Tongue (tissue), 2 donors: Measurements from ENCODE around the gene CHDH. TPM values are rescaled to one million over a fixed set of nuclear protein-coding genes. Genes with fewer than 3 reads are reported as not detected.
A peak's percentile ranks its signal among the peaks of the same experiment; 100 is the strongest.

ENCODE experiments used
- DNase-seq: peaks from one replicate; pipeline ENCODE4 v3.0.0-alpha.2; 2015
- total RNA-seq: library from RNA; depleted of rRNA; stranded (reverse); fragments of >200 nt; gene quantifications from one replicate; pipeline ENCODE4 v1.2.3, GENCODE V29; 2014

The CHDH gene
- total RNA-seq, 1 donor from 2014 or later, result 2.6 TPM

DNA sequence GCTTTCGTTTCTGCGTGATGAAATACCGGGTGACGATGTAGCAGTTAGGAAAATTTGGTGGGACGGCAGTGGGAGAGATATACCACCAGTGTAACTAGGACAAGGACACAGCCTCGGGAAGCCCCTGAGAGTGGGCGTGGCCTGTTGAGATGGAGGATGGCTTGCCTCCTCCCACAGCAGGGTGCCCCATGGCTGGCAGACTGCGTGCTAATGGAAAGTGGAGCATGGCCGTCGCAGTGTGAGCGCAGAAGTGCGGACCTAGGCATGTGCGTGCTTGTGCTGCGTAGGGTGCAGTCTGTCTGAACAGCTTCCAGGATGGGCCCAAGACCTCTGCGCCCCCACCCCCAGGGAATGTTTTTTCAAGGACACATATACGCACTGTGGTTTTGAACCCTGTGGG is 56.8 kb downstream of the CHDH start:
- DNase-seq, result no peak

DNA sequence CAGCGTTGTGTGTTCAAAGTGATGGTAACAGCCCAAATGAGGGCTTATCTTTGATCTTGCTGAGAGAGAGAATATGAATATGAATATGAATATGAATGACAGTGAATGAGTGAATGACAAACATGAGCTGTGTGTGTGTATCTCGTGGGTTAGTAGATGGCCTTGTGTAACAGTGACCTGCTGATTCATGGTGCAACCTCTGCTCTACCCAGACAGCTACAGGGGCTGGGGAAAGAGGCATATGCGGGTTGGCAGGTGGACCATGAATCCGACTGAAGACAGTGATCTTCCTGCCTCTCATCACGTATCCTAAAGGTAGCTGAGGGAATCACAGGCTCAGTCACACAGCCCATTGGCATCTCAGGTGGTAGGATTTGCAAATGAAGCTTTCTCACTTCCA is 58.2 kb downstream of the CHDH start:
- no peak for DNase-seq

DNA sequence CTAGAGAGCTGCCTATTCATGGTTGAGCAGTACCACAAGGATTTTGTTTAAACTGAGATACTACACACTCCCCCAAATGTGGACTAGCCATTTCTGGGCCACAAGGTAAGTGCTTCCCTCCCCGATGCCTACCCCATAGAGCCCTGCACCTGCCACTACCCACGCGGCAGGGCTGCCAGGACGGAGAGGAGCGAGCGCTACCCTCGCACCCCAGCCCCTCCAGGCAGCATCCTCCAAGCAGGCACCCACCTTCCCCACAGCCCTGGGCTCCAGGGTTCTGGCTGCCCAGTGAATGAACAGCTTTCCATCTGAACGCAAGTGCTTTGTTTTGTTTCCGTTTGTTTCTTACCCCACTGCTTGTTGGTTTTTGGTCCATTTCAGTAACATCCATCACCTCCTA is 59.2 kb downstream of the CHDH start:
- no peak for DNase-seq

DNA sequence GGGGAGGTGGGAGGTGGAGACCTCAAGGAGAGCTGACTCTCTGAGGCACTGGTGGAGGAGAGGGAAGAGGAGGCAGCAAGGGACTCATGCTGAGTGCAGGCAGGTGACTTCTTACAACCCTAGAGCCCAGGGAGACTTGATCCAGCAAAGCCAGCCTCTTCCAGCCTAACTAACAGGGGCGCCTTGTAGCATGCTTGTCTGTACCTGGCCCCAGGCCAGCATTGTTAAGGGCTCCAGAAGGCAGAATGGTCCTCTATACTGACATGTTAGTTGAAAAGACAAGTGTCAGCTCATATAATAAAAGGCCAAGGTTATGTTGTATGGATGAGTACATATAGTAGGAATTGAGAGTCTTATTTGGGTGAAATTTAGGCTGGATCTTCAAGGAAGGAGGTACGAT is 65.4 kb downstream of the CHDH start:
- no peak for DNase-seq

DNA sequence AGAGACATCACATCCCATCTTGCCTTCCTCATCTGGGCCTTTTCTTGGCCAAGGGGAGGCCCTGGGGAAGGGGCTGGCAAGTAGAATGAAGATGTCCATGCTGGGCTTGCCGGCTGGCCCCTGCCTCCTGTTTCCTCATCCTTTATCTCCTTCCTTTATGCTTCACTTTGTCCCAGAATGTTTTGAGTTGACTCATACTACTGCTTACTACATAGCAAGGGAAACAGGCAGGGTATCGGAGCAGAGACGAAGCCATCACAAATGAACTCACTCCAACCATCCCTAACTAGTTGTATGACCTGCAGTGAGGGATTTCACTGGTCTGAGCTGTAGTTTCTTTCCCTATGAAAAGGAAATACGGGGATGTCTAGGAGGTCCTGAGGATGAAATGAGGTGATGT is 66.0 kb downstream of the CHDH start:
- no peak for DNase-seq

DNA sequence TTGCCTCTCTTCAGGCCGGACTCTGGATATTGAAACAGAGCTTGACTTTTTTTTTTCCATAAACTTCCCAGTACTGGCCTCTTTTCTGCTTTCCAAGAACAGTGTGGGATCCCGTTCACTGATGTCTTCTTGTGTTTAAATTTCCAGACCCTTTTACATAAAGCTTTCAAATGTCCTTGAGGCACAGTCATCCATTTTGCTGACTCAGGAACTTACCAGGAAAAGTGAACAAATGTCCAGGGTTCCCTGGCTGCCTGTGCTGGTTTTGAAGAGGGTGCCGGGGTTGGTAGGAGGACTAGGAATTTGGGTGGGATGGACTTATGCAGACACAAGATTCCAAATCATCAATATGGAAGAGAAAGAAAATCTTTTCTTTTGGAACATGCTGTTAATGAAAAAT is 68.1 kb downstream of the CHDH start:
- DNase-seq, result no peak

DNA sequence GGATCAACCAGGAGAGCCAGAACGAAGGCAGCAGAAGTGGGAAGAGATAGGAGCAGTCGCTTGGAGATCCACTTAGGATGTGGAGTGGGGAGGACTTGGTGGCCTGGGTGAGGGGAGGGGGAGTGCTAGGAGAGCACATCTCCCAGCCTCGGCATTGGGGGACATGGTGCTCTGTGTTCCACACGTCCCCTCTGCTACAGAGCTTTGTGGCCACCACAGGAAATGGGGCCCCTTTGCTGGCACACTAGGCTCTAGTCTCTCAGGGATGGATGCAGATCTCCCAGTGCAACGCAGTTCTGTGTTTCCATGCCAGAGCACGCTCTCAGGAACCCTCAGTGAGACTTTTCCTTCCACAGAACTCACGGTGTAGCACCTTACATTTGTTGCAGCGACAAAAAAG is 68.8 kb downstream of the CHDH start:
- DNase-seq, result no peak

DNA sequence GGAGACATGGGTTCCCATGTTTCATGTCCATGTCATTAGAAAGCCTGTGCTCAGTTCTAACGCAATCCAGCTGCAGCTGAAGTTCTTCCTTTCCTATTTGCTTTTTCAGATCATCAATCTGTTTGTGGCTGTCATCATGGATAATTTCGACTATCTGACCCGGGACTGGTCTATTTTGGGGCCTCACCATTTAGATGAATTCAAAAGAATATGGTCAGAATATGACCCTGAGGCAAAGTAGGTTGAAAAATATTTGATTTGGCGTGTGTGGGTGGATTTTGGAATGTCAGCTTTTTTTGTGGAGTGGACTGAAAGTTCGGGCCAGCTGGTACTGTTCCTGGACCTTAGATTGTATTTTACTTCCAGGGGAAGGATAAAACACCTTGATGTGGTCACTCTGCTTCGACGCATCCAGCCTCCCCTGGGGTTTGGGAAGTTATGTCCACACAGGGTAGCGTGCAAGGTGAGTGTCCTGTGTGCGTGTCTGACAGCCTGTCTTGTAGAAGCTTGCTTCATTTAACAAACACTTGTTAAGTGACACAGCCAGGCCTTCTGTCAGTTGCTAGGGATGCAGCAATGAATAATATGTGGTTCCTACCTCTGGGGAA is 69.6 kb downstream of the CHDH start:
- DNase-seq, result peak; percentile 16

DNA sequence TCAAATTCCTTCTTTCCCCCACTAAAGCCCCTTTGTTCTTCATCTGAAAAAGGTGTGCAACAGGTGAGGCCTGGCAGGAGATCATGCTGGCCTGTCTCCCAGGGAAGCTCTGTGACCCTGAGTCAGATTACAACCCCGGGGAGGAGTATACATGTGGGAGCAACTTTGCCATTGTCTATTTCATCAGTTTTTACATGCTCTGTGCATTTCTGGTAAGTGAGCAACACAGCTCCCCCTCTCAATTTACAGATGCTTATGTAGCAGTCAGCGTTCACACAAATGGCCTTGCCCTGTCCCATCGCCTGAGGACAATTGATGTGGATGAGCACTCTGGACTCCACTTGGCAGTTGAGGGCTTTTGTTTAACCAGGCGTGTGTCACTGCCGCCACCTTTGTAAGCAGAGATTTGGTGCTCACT is 70.4 kb downstream of the CHDH start:
- DNase-seq, result no peak

DNA sequence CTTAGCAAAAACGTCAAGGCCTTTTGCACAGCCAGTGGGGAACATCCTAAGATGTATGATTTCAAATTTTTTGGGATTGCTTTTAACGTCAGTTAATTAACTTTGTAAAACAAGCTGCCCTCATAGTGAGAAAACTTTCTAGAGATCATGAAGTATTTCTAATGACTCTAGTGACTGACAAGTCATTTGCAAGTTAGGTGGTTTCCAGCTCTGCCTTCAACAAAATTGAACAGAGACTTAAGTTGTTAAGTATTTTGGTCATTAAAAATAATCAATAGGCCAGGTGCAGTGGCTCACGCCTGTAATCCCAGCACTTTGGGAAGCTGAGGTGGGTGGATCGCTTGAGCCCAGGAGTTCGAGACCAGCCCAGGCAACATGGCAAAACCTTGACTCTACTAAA is 71.2 kb downstream of the CHDH start:
- no peak for DNase-seq

DNA sequence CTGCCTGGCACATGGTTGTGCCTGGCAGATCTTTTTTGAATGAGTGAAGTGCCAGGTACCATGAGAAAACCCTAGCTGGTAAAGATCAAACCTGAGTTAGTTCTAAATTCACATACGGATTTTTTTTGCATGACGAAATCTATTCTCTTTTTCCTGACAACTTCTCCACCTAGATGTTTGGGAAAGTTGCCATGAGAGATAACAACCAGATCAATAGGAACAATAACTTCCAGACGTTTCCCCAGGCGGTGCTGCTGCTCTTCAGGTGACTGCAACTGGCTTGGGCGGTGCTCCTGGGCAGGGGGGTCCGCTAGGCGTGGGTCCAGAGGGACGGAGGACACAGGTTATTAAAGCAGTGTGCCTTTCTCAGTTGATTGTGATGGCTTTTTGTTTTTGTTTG is 71.8 kb downstream of the CHDH start:
- no peak for DNase-seq

DNA sequence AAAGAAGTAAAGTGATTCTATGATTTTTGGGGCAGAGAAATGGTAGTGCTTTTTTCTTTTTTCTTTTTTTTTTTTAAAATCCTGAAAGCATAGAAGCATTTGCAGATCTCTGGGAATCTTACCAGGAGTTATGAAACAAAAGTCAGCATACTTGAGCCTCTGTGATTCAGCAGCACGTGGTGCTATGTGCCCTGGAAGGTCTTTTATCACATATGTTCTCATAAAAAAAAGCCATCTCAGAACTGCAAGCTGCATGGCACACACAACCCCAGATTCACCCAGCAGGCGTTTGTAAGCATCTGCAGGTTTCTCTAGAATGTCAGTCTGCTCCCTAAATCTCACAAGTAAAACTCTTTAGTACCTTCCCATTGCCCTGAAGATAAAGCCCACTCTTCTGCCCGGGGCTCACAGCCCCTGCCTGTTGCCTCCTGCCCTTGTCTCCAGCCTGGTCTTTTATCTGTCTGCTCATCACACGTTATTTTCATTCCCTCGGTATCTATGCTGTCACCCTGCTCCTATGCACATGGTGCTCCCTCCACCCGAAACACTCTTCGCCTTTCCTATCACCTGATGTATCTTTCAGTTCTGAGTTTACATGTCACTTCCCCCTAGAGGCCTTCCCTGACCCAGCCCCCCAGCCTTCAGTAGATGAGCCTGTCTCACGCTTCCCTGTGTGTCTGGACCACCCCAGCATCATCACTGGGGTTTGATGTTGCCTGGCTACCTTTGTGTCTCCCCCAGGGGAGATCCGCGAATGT is 72.4 kb downstream of the CHDH start:
- peak; percentile 41 for DNase-seq

DNA sequence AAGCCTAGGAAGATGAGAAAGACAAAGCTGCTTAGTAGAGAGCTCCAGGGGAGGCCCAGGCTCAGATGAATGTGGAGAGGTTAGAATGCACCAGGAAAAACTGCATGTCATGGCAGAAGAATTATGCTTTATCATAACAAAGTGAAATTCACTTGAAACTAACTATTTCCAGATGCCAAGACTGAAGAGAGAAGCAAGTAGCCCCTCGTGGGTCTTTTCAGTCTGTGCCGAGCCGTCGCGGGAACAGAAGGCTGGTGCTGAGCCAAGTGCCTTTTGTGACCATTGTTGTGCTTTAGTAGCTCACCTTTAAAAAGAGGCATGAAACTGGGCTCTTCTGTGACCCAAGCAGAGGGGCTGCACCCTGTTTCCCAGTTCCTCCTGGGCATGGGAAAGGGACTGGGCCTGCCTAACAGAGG is 73.2 kb downstream of the CHDH start:
- DNase-seq, result peak; percentile 23

DNA sequence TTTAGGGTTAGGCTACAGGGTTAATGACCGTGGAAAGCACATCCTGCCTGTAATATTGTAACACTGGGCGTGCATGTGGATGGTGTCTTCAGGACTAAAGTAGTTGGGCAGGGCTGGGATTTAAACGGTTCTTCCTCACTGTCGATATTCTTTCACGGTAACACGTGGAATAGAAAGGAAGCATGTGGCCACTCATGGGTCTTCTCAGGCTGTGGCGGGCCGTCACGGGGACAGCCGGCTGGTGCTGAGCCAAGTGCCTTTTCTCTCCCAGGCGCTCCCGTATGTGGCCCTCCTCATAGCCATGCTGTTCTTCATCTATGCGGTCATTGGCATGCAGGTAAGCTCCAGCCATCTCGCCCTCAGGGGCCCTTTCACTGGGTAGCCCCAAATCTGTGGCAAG is 73.7 kb downstream of the CHDH start:
- peak; percentile 17 for DNase-seq

DNA sequence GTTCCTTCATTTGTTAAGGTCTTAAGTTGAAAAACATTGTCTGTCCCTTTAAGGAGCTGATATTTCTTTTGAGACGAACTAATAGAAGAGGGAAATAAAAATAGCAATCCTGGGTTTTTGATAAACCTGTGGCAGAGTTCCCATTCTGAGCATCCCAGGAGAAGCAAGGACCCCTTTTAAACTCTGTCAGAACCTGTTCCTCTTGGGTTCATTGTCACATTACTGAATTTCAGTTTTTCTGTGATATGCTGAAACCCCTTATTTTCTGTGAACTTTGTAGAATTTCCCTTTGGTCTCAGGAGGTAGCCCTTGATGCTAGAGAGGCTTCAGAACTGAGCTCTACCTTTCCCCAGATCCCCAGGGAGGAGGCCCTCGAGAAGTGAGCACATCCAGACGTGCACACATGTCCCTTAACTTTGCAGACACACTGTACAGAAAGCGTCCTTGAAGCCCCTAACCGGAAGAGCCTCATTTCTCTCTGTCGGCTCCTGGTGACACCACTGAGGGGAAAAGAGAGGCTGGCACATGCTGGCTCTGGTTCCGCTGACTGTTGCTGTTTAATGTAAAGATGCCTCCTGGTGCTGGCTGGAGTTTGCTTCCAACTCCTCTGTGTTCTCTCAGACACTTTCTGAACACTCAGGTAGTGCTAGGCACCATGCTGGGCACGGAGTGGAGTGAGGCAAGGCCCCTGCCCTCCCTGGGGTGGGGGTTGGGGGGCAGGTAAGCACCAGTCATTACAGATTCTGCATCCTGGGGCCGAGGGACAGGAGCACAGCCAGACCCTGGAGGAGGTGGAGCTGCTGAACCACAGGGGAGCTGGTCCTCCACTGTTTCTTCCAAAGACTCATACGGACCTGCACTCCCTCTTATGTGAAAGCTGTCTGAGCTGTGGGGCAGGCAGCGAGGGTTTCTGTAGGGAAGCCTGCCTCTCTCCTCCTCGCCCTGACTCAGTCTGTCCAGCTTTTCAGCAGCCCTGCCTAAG is 77.5 kb downstream of the CHDH start:
- DNase-seq, result no peak

DNA sequence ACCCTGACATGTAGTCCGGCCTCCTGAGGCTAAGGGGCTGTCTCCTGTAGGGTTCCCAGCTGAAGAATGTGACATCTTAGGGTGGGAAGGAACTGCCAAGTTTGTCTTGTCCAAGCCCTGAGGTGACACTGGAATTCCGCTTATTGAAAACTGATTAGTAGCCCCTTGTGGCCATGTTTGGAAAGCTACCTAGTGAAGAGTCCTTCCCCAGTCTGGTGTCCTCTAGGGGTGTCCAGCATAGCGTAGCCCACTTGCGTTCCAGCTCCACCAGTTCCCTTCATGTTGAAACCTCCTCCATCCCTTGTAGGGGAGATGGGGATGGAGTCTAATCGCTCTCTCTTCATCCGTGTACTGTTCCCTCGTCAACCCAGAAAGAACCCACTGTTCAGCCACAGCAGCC is 79.5 kb downstream of the CHDH start:
- no peak for DNase-seq

DNA sequence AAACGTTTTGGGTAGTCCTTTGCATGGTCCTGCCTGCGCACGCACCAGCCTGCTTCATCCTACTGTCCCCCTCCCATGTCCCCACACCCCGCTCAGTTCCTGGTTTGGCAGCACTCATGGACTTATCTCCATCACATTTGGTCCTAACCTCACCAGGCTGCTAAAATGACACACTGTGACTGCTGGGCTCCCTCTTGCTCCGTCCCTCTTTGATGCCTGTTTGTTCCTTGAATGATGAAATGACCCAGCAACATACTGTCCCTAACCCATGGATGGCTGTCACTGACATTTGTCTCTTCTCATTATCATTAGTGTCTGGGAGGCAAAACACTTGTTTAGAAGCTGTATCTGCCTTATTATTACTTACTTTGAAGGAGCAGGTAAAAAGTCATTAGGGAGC is 80.5 kb downstream of the CHDH start:
- DNase-seq, result no peak

DNA sequence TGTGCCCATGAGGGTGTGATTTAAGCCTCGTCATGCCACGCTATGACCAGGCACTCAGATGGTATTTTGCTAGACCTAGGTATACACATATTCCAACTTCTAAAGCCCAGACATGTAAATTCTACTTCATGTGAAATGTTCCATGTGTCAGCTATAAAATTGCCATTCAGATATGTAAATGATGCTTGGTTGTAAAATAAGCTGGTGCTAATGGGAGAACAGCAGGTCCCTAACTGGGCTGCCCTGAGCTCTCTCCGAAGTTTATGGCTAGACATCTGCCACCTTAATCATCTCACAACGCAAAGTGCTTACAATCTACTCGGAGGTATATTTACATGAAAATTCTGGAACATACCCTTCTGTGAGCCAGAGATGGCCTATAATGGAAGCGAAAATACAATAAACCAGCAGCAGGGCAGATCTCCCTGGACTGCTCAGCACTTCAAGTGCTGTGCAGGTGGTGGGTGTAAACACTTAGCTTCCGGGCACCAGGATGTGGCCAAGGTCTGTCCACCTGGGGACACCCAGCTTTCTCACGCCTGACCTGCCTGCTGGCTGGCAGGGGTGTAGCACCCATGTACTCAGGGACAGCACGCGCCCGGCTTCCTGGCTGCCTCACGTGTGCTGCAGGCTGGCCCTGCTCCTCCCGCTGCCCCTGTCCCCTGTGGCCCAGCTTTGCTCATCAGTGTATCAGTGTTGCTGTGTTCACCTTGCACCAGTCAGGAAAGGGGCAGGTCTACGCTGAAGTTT is 82.0 kb downstream of the CHDH start:
- DNase-seq, result no peak

DNA sequence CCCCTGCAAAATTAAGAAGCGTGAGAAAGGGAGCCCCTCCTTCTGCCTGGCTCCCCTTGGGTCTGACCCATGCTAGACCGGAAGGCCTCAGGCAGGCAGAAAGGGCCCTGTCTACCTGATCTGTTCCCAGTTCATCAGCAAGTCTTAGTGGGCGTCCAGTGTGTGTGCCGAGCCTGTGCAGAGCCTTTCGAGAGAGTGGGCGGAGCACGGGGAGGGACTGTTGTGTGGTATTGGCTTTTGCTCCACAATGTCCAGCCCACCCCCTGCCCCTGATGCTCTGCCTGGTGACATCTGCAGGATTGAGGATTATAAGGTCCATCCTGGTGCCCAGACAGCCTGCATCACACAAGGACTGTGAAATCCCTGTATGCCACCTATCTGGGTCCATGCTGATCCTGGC is 82.9 kb downstream of the CHDH start:
- DNase-seq, result no peak
